MM.1S (cell line): Measurements from ENCODE around the gene NUTM2F.
"Not testable (repeated sequence)": the region's sequence is repeated elsewhere in the genome, so short reads cannot be mapped to it uniquely, and the experiment has no call there.

ENCODE experiments used
- CTCF ChIP-seq: fragments of 300-600 bp; sonication (generic); IDR thresholded peaks from 2 replicates; pipeline ENCODE4 v1.5.1; 2016; ENCODE audit warnings: antibody characterized with exemption, low read length, mixed read lengths
- EZH2 ChIP-seq: fragments of 300-600 bp; sonication (generic); optimal IDR thresholded peaks from 2 replicates; pipeline ENCODE3; 2017; ENCODE audit warnings: low read depth, mild to moderate bottlenecking, antibody characterized with exemption, low read length, mixed read lengths
- EZH2phosphoT487 ChIP-seq: fragments of 300-600 bp; sonication (generic); IDR thresholded peaks from 2 replicates; pipeline ENCODE4 v1.6.1; 2018; ENCODE audit warnings: antibody characterized with exemption, low read length

GRCh38 chr9:94339657-94340056 lies 11.2 kb upstream of the NUTM2F start:
- not testable (repeated sequence) for TF ChIP-seq CTCF, EZH2, EZH2phosphoT487
